Hepatocyte (in vitro differentiated cells): Measurements from ENCODE around the gene CIAO3.
"Not testable (repeated sequence)": the region's sequence is repeated elsewhere in the genome, so short reads cannot be mapped to it uniquely, and the experiment has no call there.

Source experiments
- CTCF ChIP-seq: fragments of 200-600 bp; sonication (generic); IDR thresholded peaks from 2 replicates; pipeline ENCODE4 v1.5.1; 2016; ENCODE audit warnings: antibody characterized with exemption, mild to moderate bottlenecking; ENCODE audit not compliant: poor library complexity
- EZH2 ChIP-seq: fragments of 200-600 bp; sonication (generic); IDR thresholded peaks from 2 replicates; pipeline ENCODE4 v1.6.1; 2016; ENCODE audit warnings: antibody characterized with exemption, mild to moderate bottlenecking, borderline replicate concordance
- EZH2phosphoT487 ChIP-seq: fragments of 200-600 bp; sonication (generic); IDR thresholded peaks from one replicate; pipeline ENCODE4 v1.6.1; 2018; ENCODE audit warnings: antibody characterized with exemption, mild to moderate bottlenecking, low read depth, moderate library complexity; ENCODE audit not compliant: unreplicated experiment, severe bottlenecking

GRCh38 chr16:691242-691641 is 49.6 kb downstream of the CIAO3 start:
- not testable (repeated sequence) for TF ChIP-seq CTCF, EZH2, EZH2phosphoT487
